DOHH2 (cell line): ENCODE data around the gene OCIAD2.
"Not testable (repeated sequence)": the region's sequence is repeated elsewhere in the genome, so short reads cannot be mapped to it uniquely, and the experiment has no call there.

Source experiments
- H3F3A ChIP-seq: fragments of 200-600 bp; sonication (generic), shearing (Covaris generic); 2 replicates; pipeline ENCODE4 v1.6.0; 2016; ENCODE audit warnings: antibody characterized with exemption, mild to moderate bottlenecking; ENCODE audit not compliant: control insufficient read depth, insufficient read depth
- H3K27ac ChIP-seq: fragments of 200-600 bp; sonication (generic); 2 replicates; pipeline ENCODE4 v1.5.1; 2014; ENCODE audit warnings: low read depth, mild to moderate bottlenecking, low read length, moderate library complexity
- H3K27me3 ChIP-seq: fragments of 200-600 bp; sonication (generic); 2 replicates; pipeline ENCODE4 v1.6.1; 2014; ENCODE audit warnings: mild to moderate bottlenecking, low read length, mixed read lengths; ENCODE audit not compliant: control insufficient read depth
- H3K36me3 ChIP-seq: fragments of 200-600 bp; sonication (generic); 2 replicates; pipeline ENCODE4 v1.6.1; 2014; ENCODE audit warnings: mild to moderate bottlenecking, low read length, moderate library complexity, mixed read lengths; ENCODE audit not compliant: control insufficient read depth
- H3K4me1 ChIP-seq: fragments of 200-600 bp; sonication (generic); 2 replicates; pipeline ENCODE4 v1.6.1; 2014; ENCODE audit warnings: mild to moderate bottlenecking, low read length, mixed read lengths; ENCODE audit not compliant: control insufficient read depth
- H3K4me2 ChIP-seq: fragments of 200-600 bp; sonication (generic); 2 replicates; pipeline ENCODE4 v1.6.0; 2014; ENCODE audit warnings: mild to moderate bottlenecking, low read length, moderate library complexity
- H3K4me3 ChIP-seq: fragments of 200-600 bp; sonication (generic); 2 replicates; pipeline ENCODE4 v1.5.1; 2014; ENCODE audit warnings: mild to moderate bottlenecking, low read length, mixed read lengths
- H3K79me2 ChIP-seq: fragments of 200-600 bp; sonication (generic); 2 replicates; pipeline ENCODE4 v1.6.1; 2014; ENCODE audit warnings: mild to moderate bottlenecking, low read length, mixed read lengths; ENCODE audit not compliant: control insufficient read depth
- H3K9me2 ChIP-seq: fragments of 200-600 bp; sonication (generic); replicated peaks from 2 replicates; pipeline ENCODE4 v1.6.1; 2014; ENCODE audit warnings: mild to moderate bottlenecking, low read length, mixed read lengths; ENCODE audit not compliant: control insufficient read depth
- H3K9me3 ChIP-seq: fragments of 200-600 bp; sonication (generic); 2 replicates; pipeline ENCODE4 v1.6.1; 2014; ENCODE audit warnings: antibody characterized with exemption, low read length, mixed read lengths; ENCODE audit not compliant: control insufficient read depth, insufficient read depth
- H4K20me1 ChIP-seq: fragments of 200-600 bp; sonication (generic); 2 replicates; pipeline ENCODE4 v1.6.0; 2014; ENCODE audit warnings: low read depth, mild to moderate bottlenecking, antibody characterized with exemption, low read length, moderate library complexity; ENCODE audit not compliant: control insufficient read depth, insufficient read depth
- CTCF ChIP-seq: fragments of 200-600 bp; sonication (generic); IDR thresholded peaks from one replicate; pipeline ENCODE4 v1.5.1; 2014; ENCODE audit warnings: antibody characterized with exemption, mild to moderate bottlenecking, low read depth, low read length; ENCODE audit not compliant: poor library complexity, severe bottlenecking
- EZH2phosphoT487 ChIP-seq: fragments of 200-600 bp; sonication (generic); IDR thresholded peaks from 2 replicates; pipeline ENCODE4 v1.6.1; 2017; ENCODE audit warnings: borderline replicate concordance, mild to moderate bottlenecking, antibody characterized with exemption, low read length, moderate library complexity, mixed read lengths

The OCIAD2 gene

GRCh38 chr4:48853604-48854394, 52.8 kb downstream of the OCIAD2 start:
- Histone ChIP-seq H3K27ac (no peak overlapping the region), H3F3A (0 out of 2 replicates have a peak, but pooled peaks cover 2% of the 10 kb centered on the region), H3K9me3 (no peaks in the 10 kb centered on the region), H3K4me1 (no peaks in the 10 kb centered on the region), H3K4me3 (no peak overlapping the region), H3K9me2 (no peaks in the 10 kb centered on the region), H3K36me3 (peaks cover 63% of the 10 kb centered on the region), H3K79me2 (no peaks in the 10 kb centered on the region), H3K4me2 (no peak overlapping the region), H3K27me3 (no peaks in the 10 kb centered on the region), H4K20me1 (no peaks in the 10 kb centered on the region)
- TF ChIP-seq CTCF (no peak), EZH2phosphoT487 (no peak)

GRCh38 chr4:48851651-48852050, 54.9 kb downstream of the OCIAD2 start:
- H3K79me2 ChIP-seq = peaks cover 12% of the 10 kb centered on the region
- no peaks in the 10 kb centered on the region for H3K9me2 ChIP-seq
- TF ChIP-seq CTCF (no peak), EZH2phosphoT487 (no peak)
- no peak overlapping the region for H3K4me2 ChIP-seq
- H3K4me1 ChIP-seq = no peaks in the 10 kb centered on the region
- H3K4me3 ChIP-seq = no peak overlapping the region
- peaks cover 65% of the 10 kb centered on the region for H3K36me3 ChIP-seq
- no peaks in the 10 kb centered on the region for H4K20me1 ChIP-seq
- no peaks in the 10 kb centered on the region for H3F3A ChIP-seq
- H3K27ac ChIP-seq = no peak overlapping the region
- H3K27me3 ChIP-seq = no peaks in the 10 kb centered on the region
- no peaks in the 10 kb centered on the region for H3K9me3 ChIP-seq

- not testable (repeated sequence) for H3K4me3 ChIP-seq, H3K4me1 ChIP-seq, H3K9me2 ChIP-seq, H3K27me3 ChIP-seq, H3K27ac ChIP-seq, H4K20me1 ChIP-seq, H3K9me3 ChIP-seq, H3F3A ChIP-seq, H3K4me2 ChIP-seq
- H3K36me3 ChIP-seq = peaks cover 74% of the 10 kb centered on the region
- peaks cover 25% of the 10 kb centered on the region for H3K79me2 ChIP-seq
Observed at GRCh38 chr4:48848799-48849198, 57.8 kb downstream of the OCIAD2 start.

GRCh38 chr4:48844843-48845242, 61.7 kb downstream of the OCIAD2 start:
- H3K9me3 ChIP-seq = no peaks in the 10 kb centered on the region
- peaks cover 83% of the 10 kb centered on the region for H3K36me3 ChIP-seq
- H3K4me1 ChIP-seq = no peaks in the 10 kb centered on the region
- no peak overlapping the region for H3K4me3 ChIP-seq
- TF ChIP-seq EZH2phosphoT487 (no peak), CTCF (no peak)
- H3F3A ChIP-seq = no peaks in the 10 kb centered on the region
- H3K4me2 ChIP-seq = no peak overlapping the region
- H3K79me2 ChIP-seq = peaks cover 54% of the 10 kb centered on the region
- no peak overlapping the region for H3K27ac ChIP-seq
- H4K20me1 ChIP-seq = no peaks in the 10 kb centered on the region; the same call in 1 of the 2 replicates
- no peaks in the 10 kb centered on the region for H3K9me2 ChIP-seq
- H3K27me3 ChIP-seq = no peaks in the 10 kb centered on the region
